Activated CD4-positive, alpha-beta memory T cell treated with anti-CD3 and anti-CD28 coated beads for 36 hours (primary cell): ENCODE measurements around the gene BABAM2. TPM values are rescaled to one million over a fixed set of nuclear protein-coding genes. Genes with fewer than 3 reads are reported as not detected.

ENCODE experiments used
- CTCF ChIA-PET: fragments of 350-600 bp; sonication (Branson Sonifier 250); formaldehyde crosslinking; loops from one replicate; lab custom pipeline; 2021; ENCODE audit warnings: antibody characterized with exemption, inconsistent platforms; lab: Charles Lee
- POLR2A ChIA-PET: fragments of 350-600 bp; sonication (Branson Sonifier 250); formaldehyde crosslinking; loops from one replicate; lab custom pipeline; 2021; ENCODE audit warnings: antibody characterized with exemption; lab: Charles Lee
- DNase-seq: peaks from one replicate; pipeline ENCODE4 v3.0.0-alpha.2; 2020
- H3K27ac Mint-ChIP-seq: one replicate; pipeline ENCODE4 v1.8.0; 2021; ENCODE audit warnings: mixed read lengths
- H3K27me3 Mint-ChIP-seq: one replicate; pipeline ENCODE4 v1.8.0; 2021; ENCODE audit warnings: mixed read lengths
- H3K36me3 Mint-ChIP-seq: one replicate; pipeline ENCODE4 v1.8.0; 2021; ENCODE audit warnings: mixed read lengths
- H3K4me1 Mint-ChIP-seq: one replicate; pipeline ENCODE4 v1.8.0; 2021; ENCODE audit warnings: low read depth, mixed read lengths
- H3K4me3 Mint-ChIP-seq: one replicate; pipeline ENCODE4 v1.8.0; 2021; ENCODE audit warnings: mild to moderate bottlenecking, mixed read lengths
- H3K9me3 Mint-ChIP-seq: one replicate; pipeline ENCODE4 v1.8.0; 2021; ENCODE audit warnings: mixed read lengths
- intact Hi-C: fragments of 100-400 bp; cut with micrococcal nuclease; formaldehyde crosslinking; loops from one replicate; pipeline ENCODE4 v1.15.1; 2023
- total RNA-seq, 2 experiments: library from RNA; stranded (reverse); gene quantifications; one replicate each; pipeline ENCODE4 v1.2.3, GENCODE V29; 2021

The BABAM2 gene
- total RNA-seq, 2 experiments from 2014 or later = 72.3 to 76.6 TPM

DNA sequence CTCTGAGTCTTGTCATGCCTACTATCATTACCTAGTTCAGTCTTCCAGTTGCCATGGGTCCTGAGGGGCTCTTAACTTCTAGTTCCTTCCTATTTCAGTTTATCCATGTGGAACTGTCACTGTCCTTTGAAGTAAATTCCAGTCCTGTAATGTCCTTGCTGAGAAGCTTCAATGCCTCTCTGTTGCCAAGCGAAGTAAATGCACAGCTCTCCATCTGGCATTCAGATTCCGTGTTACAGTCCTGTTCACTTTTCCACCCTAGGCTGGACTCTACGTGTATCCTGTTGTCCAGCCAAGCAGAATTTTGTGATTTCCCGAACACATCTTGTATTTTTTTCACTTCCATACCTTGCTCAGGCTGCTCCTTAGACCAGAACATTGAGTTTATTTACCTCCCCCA lies 245.3 kb downstream of the BABAM2 start:
- Mint-ChIP-seq H3K27me3 (no peaks in the 10 kb centered on the region), H3K4me1 (peaks cover 8% of the 10 kb centered on the region), H3K27ac (no peak overlapping the region), H3K9me3 (no peaks in the 10 kb centered on the region), H3K4me3 (no peak overlapping the region), H3K36me3 (peaks cover 16% of the 10 kb centered on the region)
- intact Hi-C loops = no loop called here
- ChIA-PET CTCF (no interaction called here), POLR2A (no interaction called here)
- no peak for DNase-seq

DNA sequence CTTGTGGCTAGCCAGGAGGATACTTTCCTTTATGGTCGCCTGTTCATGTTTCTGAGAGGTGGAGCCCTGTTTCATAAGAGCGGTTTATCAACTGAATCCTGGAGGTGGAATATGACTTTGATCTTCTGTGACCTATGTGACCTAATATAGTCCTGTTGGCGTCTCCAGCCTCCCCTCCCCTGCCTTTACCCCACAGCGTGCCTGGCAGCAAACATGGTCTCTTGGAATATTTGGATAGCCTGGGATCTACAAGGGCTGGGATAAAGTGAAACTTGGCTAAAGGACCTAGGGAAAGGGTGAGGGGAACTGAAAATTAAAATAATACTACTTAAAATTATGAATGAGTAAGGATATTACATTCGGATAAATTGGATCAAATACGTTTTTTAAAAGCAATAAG lies 246.0 kb downstream of the BABAM2 start:
- Mint-ChIP-seq H3K36me3 (peaks cover 16% of the 10 kb centered on the region), H3K27me3 (no peaks in the 10 kb centered on the region), H3K9me3 (no peaks in the 10 kb centered on the region), H3K27ac (no peak overlapping the region), H3K4me1 (peaks cover 8% of the 10 kb centered on the region), H3K4me3 (no peak overlapping the region)
- intact Hi-C loops = no loop called here
- ChIA-PET CTCF (no interaction called here), POLR2A (no interaction called here)
- DNase-seq = no peak

GRCh38 chr2:28137221-28137620 lies 246.7 kb downstream of the BABAM2 start:
- peaks cover 8% of the 10 kb centered on the region for H3K4me1 Mint-ChIP-seq
- POLR2A ChIA-PET = no interaction called here
- intact Hi-C loops = no loop called here
- no peaks in the 10 kb centered on the region for H3K9me3 Mint-ChIP-seq
- DNase-seq = no peak
- no peak overlapping the region for H3K27ac Mint-ChIP-seq
- H3K4me3 Mint-ChIP-seq = no peak overlapping the region
- no peaks in the 10 kb centered on the region for H3K27me3 Mint-ChIP-seq
- peaks cover 16% of the 10 kb centered on the region for H3K36me3 Mint-ChIP-seq
- CTCF ChIA-PET = interaction anchor here (0.6 kb wide), 1 partner anchor 62 kb away, joined by 4 read pairs; no protein-coding TSS in a partner anchor

- POLR2A ChIA-PET = no interaction called here
Measured at GRCh38 chr2:28142386-28142785, 251.9 kb downstream of the BABAM2 start.

GRCh38 chr2:28148000-28148399 lies 257.5 kb downstream of the BABAM2 start:
- H3K4me1 Mint-ChIP-seq = no peaks in the 10 kb centered on the region
- H3K27me3 Mint-ChIP-seq = no peaks in the 10 kb centered on the region
- POLR2A ChIA-PET = no interaction called here
- intact Hi-C loops = no loop called here
- H3K36me3 Mint-ChIP-seq = peaks cover 23% of the 10 kb centered on the region
- no peak overlapping the region for H3K27ac Mint-ChIP-seq
- no peak for DNase-seq
- H3K4me3 Mint-ChIP-seq = no peak overlapping the region
- no peaks in the 10 kb centered on the region for H3K9me3 Mint-ChIP-seq
- CTCF ChIA-PET = no interaction called here

More at GRCh38 chr2:28142386-28142785, 251.9 kb downstream of the BABAM2 start:
- Mint-ChIP-seq H3K27ac (no peak overlapping the region), H3K36me3 (peaks cover 8% of the 10 kb centered on the region), H3K4me1 (no peaks in the 10 kb centered on the region), H3K4me3 (no peak overlapping the region), H3K9me3 (no peaks in the 10 kb centered on the region), H3K27me3 (no peaks in the 10 kb centered on the region)
- no peak for DNase-seq
- CTCF ChIA-PET = no interaction called here
- intact Hi-C loops = no loop called here

DNA sequence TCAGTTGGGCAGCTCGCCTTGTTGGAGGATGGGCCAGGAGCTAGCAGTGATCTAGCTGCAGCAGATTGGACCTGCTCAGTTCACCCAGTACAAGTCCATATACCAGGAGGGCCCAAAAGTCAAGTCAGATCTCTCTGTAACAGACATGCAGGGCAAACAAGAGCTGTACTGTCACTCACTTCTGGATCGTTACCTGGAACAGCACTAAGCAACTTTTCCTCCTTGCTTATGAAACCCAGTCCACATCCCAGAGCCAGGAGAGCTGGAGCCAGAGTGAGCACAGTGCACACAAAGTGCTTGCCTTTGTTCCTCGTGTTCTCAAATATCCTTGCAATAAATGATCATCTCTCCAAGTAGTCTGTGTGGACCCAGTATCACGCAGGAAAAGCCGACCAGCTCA lies 258.0 kb downstream of the BABAM2 start:
- no peak overlapping the region for H3K4me3 Mint-ChIP-seq
- DNase-seq = no peak
- H3K4me1 Mint-ChIP-seq = no peaks in the 10 kb centered on the region
- H3K27ac Mint-ChIP-seq = no peak overlapping the region
- no peaks in the 10 kb centered on the region for H3K27me3 Mint-ChIP-seq
- peaks cover 24% of the 10 kb centered on the region for H3K36me3 Mint-ChIP-seq
- intact Hi-C loops = no loop called here
- CTCF ChIA-PET = interaction anchor here (1.1 kb wide), 1 partner anchor 14 kb away, joined by 4 read pairs; no protein-coding TSS in a partner anchor
- POLR2A ChIA-PET = no interaction called here
- no peaks in the 10 kb centered on the region for H3K9me3 Mint-ChIP-seq

DNA sequence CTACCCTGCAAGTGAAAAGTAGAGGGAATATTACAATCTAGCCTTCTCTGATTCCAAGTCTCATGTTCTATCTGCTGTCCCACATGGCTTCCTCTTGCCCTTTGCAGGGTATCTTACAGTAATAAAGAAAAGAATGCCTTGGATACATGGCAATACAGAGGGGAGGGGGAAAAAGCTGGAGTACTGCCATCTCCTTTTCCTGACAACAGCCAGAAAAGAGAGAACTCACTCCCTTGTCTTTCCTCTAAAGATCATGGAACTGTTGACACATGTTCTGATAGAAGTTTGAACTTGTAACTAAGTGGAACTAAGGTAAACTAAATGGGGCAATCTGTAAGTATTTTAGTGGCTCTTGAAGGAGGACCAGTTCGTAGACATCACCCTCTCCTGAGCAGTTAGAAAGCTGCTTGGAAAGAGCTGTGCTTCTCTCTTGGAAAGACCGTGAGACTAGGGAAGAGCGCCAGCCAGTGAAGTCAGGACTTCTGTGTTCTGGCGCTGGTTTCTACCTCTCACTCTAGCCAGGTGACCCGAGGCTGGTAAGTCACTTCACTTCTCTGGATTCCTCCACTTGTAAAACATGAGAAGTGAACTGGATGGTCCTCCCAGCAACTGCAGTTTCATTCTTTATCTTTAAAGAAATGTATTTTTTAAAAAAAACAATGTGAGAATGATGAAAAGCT lies 259.8 kb downstream of the BABAM2 start:
- POLR2A ChIA-PET = no interaction called here
- Mint-ChIP-seq H3K4me3 (no peak overlapping the region), H3K9me3 (peaks cover 7% of the 10 kb centered on the region), H3K27me3 (no peaks in the 10 kb centered on the region), H3K4me1 (no peaks in the 10 kb centered on the region), H3K27ac (no peak overlapping the region), H3K36me3 (peaks cover 37% of the 10 kb centered on the region)
- intact Hi-C loops = no loop called here
- no peak for DNase-seq
- CTCF ChIA-PET = no interaction called here

DNA sequence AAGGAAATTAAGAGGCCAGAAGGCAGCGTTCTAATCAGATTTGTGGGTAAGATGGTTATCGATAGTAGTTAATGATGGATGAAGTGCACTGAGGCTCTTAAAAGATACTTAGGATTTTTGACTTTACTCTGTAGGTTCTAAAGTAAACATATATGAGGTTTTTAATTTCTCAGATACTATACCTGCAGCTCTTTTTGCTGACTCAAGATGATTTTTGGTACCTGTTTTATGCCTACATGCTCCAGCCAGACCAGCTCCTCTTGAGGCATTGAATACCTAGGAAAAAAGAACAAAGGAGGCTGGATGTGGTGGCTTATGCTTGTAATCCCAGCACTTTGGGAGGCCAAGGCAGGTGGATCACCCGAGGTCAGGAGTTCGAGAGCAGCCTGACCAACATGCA lies 260.5 kb downstream of the BABAM2 start:
- no peak overlapping the region for H3K4me3 Mint-ChIP-seq
- intact Hi-C loops = no loop called here
- peaks cover 42% of the 10 kb centered on the region for H3K36me3 Mint-ChIP-seq
- H3K4me1 Mint-ChIP-seq = no peaks in the 10 kb centered on the region
- H3K9me3 Mint-ChIP-seq = peaks cover 13% of the 10 kb centered on the region
- ChIA-PET POLR2A (no interaction called here), CTCF (no interaction called here)
- DNase-seq = no peak
- no peaks in the 10 kb centered on the region for H3K27me3 Mint-ChIP-seq
- H3K27ac Mint-ChIP-seq = no peak overlapping the region

DNA sequence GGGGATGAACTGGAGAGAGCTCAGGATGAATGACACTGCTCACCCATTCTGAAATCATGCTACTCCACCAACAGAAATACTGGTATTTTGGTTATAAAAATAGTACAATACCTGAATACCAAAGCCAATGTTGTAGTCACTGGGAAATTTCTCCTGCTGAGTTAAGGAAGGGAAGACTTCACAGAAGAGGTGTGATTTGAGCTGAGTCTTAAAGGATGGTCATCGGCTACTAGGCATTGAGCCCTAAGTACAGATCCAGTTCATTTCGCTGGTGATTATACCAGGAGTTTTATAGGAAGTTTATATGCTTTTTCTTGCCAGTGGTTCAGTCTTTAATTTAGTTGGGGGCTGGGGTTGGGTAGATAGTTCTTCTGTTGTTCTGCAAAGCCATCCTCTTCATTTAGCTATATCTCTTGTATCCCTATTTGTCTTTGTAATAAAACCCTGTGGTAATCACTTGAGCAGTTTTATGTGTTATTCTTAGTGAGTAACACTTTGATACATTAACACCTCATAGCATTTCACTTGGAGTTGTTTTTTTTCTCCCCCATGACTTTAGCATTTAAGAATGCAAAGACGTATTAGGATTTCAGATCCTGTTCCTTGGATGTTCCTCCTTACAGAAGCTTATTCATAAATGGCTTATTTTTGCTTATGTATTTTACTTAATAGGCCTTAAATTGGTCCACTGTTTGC lies 262.2 kb downstream of the BABAM2 start:
- H3K4me3 Mint-ChIP-seq = no peak overlapping the region
- H3K9me3 Mint-ChIP-seq = peaks cover 14% of the 10 kb centered on the region
- H3K27me3 Mint-ChIP-seq = no peaks in the 10 kb centered on the region
- intact Hi-C loops = no loop called here
- H3K4me1 Mint-ChIP-seq = no peaks in the 10 kb centered on the region
- peaks cover 47% of the 10 kb centered on the region for H3K36me3 Mint-ChIP-seq
- ChIA-PET POLR2A (no interaction called here), CTCF (no interaction called here)
- no peak overlapping the region for H3K27ac Mint-ChIP-seq
- DNase-seq = no peak

GRCh38 chr2:28153851-28154250 lies 263.3 kb downstream of the BABAM2 start:
- intact Hi-C loops = no loop called here

GRCh38 chr2:28155086-28155485 lies 264.6 kb downstream of the BABAM2 start:
- intact Hi-C loops = no loop called here
- H3K36me3 Mint-ChIP-seq = peaks cover 46% of the 10 kb centered on the region
- no peak overlapping the region for H3K27ac Mint-ChIP-seq
- H3K4me3 Mint-ChIP-seq = no peak overlapping the region
- H3K9me3 Mint-ChIP-seq = peaks cover 14% of the 10 kb centered on the region
- no peaks in the 10 kb centered on the region for H3K27me3 Mint-ChIP-seq
- ChIA-PET CTCF (interaction anchor here (0.6 to 1.6 kb wide), 5 partner anchors 12 to 547 kb away, joined by 3 to 4 read pairs (median 3); no protein-coding TSS in a partner anchor), POLR2A (no interaction called here)
- no peaks in the 10 kb centered on the region for H3K4me1 Mint-ChIP-seq
- DNase-seq = no peak

More at GRCh38 chr2:28153851-28154250, 263.3 kb downstream of the BABAM2 start:
- DNase-seq = no peak
- no peak overlapping the region for H3K4me3 Mint-ChIP-seq
- H3K27me3 Mint-ChIP-seq = no peaks in the 10 kb centered on the region
- CTCF ChIA-PET = no interaction called here
- H3K36me3 Mint-ChIP-seq = peaks cover 44% of the 10 kb centered on the region
- H3K9me3 Mint-ChIP-seq = peaks cover 14% of the 10 kb centered on the region
- POLR2A ChIA-PET = no interaction called here
- no peak overlapping the region for H3K27ac Mint-ChIP-seq
- no peaks in the 10 kb centered on the region for H3K4me1 Mint-ChIP-seq

DNA sequence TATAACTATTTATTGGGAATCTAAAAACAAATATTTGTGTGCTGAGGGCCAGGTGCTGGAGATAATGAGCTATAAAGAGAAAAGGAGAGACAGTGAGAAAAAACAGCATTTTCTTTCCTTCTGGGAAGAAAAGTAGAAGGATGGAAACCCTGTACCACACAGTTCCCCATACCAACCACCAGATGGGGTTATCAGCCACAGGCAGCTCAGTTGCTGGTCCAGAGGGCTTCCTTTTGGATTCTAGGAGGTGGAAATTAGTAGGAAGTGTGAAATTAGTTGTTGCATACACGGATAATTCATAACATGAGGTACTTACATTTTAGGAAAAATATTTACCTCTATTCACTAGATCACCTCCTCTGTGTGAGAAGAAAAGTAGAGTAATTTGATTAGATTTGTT lies 265.1 kb downstream of the BABAM2 start:
- Mint-ChIP-seq H3K4me1 (no peaks in the 10 kb centered on the region), H3K9me3 (peaks cover 14% of the 10 kb centered on the region), H3K4me3 (no peak overlapping the region), H3K36me3 (peaks cover 46% of the 10 kb centered on the region), H3K27me3 (no peaks in the 10 kb centered on the region), H3K27ac (no peak overlapping the region)
- DNase-seq = no peak
- ChIA-PET CTCF (interaction anchor here (0.6 to 1.6 kb wide), 5 partner anchors 11 to 547 kb away, joined by 3 to 4 read pairs (median 3); no protein-coding TSS in a partner anchor), POLR2A (no interaction called here)
- intact Hi-C loops = no loop called here
